CD4-positive, alpha-beta T cell treated with Interleukin-10 for 1 hour (primary cell): ENCODE measurements around the gene TK1.
"Not testable (repeated sequence)": the region's sequence is repeated elsewhere in the genome, so short reads cannot be mapped to it uniquely, and the experiment has no call there.

ENCODE experiments used
- DNase-seq: peaks from one replicate; pipeline ENCODE4 v3.0.0-alpha.2; 2020

TK1 gene

DNA sequence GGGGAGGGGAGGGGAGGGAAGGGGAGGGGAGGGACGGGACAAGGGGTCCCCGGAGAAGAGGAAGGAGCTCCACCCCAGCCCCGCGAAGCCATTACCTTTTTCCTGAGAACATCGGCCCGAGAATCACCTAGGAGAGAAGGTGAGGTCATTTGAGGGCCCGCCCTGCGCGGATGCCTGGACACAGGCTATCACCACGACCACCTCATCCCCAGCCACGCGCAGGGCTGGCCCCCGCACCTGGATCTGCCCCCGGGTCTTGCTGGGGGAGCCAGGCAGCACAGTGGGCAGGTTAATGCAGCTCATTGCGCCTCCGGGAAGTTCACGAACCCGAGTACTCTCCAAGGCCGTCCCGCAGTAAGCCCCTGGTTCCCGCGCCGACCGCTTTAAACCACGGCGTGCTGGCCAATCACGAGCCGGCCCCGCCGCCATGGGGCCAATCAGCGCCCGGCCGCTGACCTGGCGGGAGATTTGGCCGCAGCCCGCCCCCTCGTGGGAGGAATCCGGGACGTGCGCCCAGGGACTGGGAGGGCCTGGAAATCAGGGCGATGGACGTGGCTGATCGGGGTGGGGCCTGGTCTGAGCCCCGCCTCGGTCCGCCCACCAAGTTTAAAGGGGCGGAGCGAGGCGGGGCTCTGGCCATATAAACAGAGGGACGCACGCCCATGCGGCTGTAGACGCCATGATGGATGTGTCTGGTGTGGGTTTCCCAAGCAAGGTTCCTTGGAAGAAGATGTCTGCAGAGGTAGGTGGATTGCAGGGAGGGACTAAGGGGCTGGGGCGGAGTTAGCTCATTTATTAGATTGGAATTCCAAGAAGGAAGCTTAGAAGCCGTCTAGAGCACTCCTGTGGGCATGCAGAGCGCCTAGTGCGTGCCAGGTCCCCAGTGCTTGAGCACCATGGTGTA is at the start of gene TK1, which contains the start of gene AFMID:
TSS of gene TK1 (minus strand) at position 361 of the 904 bp plus-strand sequence. CDS start at position 303, 58 bp downstream.
TSS of gene AFMID (plus strand) at position 671 of the 904 bp plus-strand sequence. CDS start at position 680, 9 bp downstream.
- DNase-seq, result peak; percentile 89

- no peak for DNase-seq
Measured at GRCh38 chr17:78235885-78236284, 49.0 kb upstream of the TK1 start.

DNA sequence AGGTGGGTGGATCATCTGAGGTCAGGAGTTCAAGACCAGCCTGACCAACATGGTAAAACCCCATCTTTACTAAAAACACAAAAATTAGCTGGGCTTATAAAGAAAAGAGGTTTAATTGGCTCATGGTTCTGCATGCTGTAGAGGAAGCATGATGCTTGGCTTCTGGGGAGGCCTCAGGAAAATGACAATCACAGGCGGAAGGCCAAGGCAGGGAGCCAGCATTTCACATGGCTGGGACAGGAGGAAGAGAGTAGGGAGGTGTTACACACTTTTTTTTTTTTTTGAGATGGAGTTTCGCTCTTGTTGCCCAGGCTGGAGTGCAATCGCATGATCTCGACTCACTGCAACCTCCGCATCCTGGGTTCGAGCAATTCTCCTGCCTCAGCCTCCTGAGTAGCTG is 48.2 kb upstream of the TK1 start:
- not testable (repeated sequence) for DNase-seq

- no peak for DNase-seq
Measured at GRCh38 chr17:78234261-78234865, 47.5 kb upstream of the TK1 start.

DNA sequence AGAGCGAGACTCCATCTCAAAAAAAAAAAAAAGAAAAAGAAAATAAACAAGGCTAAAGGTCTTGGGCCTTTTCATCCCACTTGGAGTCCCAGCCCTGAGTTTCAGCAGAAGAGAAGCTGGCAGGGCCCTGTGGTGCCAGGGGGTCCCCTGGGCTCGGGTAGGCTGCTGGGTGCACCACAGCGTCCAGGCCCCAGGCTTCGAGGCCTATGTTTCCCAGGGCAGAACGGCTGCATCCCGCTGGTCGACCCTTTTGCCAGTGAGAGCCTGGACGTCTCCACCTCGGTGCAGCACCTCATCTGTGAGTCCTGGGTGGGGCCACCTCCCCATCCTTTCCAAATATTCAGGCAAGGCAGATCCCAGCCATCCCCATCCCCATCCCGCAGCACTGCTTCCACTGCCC is 46.8 kb upstream of the TK1 start:
- no peak for DNase-seq

DNA sequence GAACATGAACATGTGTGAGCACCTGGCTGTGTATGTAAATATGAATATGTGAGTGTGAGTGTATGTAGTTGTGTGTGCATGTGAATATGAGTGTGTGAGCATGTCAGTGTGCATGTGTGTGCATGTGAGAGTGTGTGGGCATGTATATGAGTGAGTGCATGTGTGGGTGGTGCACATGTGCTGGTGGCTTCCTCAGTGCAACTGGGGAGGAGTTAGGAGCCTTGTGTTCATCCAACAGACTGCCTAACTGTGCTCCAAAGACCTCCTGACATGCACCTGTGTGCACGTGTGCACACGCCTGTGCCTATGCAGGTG is 46.0 kb upstream of the TK1 start:
- DNase-seq, result no peak

DNA sequence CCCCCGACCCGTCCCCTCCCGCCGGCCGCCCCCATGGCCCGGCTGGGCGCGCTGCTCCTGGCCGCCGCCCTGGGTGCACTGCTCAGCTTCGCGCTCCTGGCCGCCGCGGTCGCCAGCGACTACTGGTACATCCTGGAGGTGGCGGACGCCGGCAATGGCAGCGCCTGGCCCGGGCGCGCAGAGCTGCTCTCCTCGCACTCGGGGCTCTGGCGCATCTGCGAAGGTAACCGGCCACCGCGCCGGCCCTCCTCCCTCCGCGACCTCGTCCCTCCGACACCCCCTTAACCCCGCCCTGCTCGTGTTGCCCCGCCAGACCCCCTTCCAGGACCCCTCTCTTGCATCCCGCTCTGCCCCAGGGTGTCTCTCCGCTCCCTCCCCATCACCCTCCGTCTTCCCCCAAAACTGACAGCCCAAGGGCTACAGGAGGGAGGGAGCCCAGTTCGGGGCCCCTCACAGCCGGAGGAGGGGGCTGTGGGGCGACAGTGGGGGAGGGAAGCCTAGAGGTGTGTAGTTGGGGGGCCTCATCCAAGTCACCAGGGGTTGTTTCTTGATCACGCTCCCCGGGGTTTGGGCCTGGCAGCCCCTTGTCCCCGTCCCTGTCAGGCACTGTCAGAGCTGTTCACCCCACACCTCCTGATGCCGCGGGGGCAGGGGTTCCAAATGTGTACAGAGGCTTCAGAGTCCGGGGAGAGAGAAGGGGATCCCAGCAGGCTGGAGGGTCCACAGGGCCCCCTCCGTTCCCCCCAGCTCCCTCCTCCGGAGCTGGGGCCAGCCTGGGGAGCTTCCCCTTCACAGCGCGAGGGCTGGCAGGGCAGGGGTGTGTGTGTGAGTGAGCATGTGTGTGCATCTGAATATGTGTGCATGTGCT is 45.4 kb upstream of the TK1 start:
- peak; percentile 19 for DNase-seq

DNA sequence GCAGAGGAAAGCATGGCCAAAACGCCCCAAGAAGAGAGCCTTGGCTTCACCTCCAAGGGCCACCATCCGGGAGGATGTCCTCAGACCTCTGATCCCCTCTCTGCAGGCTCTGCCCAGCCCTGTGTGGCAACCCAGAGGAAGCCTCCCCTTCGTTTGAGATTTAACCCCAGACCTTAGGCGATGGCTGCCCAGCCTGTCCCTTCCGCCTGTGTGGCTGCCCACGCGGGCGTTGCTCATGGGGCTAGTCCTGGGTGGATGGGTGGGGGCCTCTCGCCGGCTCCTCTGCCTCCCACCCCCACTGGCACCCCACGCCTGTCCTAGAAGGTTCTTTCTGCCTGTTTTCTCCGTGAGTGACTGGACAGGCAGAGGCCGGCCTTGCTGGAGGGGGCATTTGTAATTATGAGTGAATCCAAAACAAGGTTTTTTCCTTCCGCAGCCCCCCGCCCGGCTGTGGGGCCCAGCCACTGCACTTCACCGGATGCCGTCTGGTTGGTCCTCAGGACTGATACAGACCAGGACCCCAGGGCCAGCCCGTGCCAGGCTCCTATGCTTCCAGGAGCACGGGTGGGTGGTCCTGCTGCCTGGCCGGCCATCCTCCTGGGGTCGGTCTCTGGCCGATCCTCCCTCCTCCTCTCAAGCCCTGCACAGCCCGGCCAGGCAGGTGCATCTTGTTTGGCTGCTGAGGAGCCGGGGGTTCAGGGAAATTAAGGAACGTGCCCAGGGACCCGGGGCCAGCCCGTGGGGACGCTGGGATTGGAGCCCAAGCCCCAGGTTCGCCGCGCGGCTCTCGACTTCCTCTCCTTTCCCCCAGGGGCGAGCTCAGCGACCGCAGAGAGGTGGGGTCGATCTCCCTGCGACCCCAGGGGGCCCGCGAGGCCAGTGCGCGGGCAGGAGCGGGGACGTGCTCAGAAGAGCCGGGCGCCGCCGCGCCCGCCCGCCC is 44.4 kb upstream of the TK1 start, which contains the start of gene TMEM235:
TSS of gene TMEM235 (plus strand) at position 636 of the 940 bp plus-strand sequence. CDS start 393 bp downstream, outside the sequence.
- no peak for DNase-seq

- DNase-seq, result no peak
Measured at GRCh38 chr17:78230252-78230962, 43.6 kb upstream of the TK1 start.

DNA sequence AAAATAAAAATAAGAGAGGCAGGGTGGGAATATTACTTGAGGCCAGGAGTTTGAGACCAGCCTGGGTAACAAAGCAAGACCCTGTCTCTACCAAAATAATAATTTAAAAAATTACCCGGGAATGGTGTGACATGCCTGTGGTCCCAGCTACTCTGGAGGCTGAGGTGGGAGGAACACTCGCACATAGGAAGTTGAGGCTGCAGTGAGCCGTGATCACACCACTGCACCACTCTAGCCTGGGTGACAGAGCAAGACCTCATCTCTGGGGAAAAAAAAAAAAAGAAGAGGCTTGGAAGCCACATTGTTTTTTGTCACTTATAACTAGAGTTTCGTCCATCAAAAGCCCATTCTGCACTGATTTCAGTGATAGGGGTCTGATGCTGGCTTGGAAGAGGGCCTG is 41.3 kb upstream of the TK1 start:
- no peak for DNase-seq

DNA sequence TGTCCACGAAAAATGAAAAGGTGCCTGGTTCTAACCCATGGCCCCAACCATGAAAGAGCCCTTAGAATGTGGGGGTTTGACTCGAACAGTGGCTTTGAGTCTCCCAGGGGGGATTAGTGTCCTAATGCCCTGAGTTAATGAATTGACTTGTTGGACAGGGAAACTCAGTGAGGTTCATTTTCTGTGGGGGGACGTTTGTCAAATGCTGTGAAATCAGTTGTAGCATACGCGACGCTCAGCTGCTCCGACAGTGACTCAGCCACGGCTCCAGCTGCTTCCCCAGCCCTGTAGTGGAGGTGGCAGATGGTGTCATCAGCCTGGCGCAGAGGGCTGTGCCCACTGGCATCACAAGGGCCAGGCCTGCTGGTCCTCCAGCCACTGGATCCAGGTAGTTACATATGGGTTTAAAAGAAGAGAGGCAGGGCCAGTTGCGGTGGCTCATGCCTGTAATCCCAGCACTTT is 40.6 kb upstream of the TK1 start:
- DNase-seq, result no peak

- no peak for DNase-seq
Measured at GRCh38 chr17:78226759-78227454, 40.1 kb upstream of the TK1 start.

- no peak for DNase-seq
Measured at GRCh38 chr17:78226055-78226758, 39.4 kb upstream of the TK1 start.

DNA sequence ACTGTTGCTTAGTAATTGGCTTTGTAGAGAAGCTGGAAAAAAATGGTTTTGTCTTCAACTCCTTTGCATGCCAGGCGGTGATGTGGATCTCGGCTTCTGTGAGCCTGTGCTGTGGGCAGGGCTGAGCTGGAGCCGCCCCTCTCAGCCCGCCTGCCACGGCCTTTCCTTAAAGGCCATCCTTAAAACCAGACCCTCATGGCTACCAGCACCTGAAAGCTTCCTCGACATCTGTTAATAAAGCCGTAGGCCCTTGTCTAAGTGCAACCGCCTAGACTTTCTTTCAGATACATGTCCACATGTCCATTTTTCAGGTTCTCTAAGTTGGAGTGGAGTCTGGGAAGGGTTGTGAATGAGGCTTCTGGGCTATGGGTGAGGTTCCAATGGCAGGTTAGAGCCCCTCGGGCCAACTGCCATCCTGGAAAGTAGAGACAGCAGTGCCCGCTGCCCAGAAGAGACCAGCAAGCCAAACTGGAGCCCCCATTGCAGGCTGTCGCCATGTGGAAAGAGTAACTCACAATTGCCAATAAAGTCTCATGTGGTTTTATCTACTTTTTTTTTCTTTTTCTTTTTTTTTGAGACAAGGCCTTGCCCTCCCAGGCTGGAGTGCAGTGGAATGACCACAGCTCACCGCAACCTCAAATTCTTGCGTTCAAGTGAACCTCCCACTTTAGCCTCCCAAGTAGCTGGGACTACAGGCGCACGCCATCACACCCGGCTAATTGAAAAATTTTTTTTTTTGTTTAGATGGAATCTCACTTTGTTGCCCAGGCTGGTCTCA is 38.4 kb upstream of the TK1 start:
- DNase-seq, result no peak

GRCh38 chr17:78224231-78225087 is 37.6 kb upstream of the TK1 start:
- DNase-seq, result no peak

GRCh38 chr17:78223765-78224164 is 36.9 kb upstream of the TK1 start:
- no peak for DNase-seq

DNA sequence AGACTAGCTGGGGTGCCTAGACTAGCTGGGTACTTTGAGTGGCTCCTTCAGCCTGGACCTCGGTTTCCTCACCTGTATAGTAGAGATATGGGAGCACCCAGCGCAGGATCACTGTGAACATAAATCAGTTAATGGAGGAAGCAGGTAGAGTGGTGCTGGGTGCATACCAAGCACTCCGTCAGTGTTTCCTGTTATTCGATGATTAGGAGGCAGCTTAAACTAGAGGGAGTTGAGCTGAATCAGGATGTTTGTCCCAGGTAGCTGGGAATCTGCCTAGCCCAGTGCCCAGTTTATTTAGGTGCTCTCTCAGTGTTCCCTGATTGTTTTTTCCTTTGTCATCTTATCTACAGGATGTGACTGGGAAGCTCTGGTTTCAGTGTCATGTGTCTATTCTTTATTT is 36.2 kb upstream of the TK1 start:
- no peak for DNase-seq
